Measurements from ENCODE around the gene DAB2IP. TPM values are rescaled to one million over a fixed set of nuclear protein-coding genes. Genes with fewer than 3 reads are reported as not detected.

Gene DAB2IP
- total and polyA plus RNA-seq, 4 donors, result 2.3 to 13.1 (median 5.4) TPM

DNA sequence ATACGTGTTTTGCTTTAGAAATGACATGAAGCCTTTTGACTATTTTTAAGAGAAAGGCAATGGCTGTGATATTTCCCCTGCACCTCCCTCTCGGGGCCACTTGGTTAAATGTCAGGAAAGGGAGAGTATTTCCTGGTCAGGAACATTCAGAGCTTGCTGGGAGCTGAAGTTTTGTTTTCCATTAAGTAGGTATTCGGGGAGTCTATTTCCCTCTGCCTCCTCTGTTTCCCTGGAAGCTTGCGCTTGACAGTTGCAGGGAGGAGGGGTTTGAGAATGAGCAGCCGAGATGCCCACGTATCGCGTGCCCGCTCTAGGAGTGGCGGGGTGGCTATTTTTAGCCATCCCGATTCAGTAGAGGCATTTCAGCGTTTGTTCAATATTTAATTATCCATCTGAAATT is 6.7 kb downstream of the DAB2IP start (continued):
- TF ChIP-seq, protein P1, sequence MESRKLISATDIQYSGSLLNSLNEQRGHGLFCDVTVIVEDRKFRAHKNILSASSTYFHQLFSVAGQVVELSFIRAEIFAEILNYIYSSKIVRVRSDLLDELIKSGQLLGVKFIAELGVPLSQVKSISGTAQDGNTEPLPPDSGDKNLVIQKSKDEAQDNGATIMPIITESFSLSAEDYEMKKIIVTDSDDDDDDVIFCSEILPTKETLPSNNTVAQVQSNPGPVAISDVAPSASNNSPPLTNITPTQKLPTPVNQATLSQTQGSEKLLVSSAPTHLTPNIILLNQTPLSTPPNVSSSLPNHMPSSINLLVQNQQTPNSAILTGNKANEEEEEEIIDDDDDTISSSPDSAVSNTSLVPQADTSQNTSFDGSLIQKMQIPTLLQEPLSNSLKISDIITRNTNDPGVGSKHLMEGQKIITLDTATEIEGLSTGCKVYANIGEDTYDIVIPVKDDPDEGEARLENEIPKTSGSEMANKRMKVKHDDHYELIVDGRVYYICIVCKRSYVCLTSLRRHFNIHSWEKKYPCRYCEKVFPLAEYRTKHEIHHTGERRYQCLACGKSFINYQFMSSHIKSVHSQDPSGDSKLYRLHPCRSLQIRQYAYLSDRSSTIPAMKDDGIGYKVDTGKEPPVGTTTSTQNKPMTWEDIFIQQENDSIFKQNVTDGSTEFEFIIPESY (IDR thresholded peaks at IDR 0.05), result no peak
- no peak for TF ChIP-seq EGR1 (IDR thresholded peaks at IDR 0.05; ENCODE audit: low read depth in 2 of 2)

DNA sequence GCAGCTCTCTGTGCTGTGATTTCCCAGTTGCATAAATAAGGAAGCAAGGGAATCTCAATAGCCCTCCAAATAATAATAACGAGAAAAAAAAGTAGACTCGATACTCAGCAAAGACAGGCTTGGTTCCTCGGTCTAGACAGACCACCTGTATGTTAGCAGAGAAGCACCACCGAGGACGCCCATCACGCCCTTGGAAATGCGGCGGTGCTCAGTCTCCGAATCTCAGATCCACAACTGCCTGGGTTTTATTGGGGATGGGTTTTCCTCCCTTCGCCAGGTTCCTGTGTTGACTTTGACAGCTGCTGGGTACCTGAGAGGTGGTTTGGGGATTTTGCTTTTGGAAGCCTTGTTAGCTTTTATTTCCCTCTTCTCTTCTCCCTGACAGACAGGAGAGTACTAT is 7.2 kb downstream of the DAB2IP start:
- 95% methylated on average over 10 of the region's 10 CpGs for WGBS
- Histone ChIP-seq H3K27me3 (ENCODE audit: control insufficient read depth in 4 of 4, insufficient read depth in 4 of 4, low read length in 3 of 4) (no peaks in the 10 kb centered on the region), H3K4me3 (ENCODE audit: low read depth in 1 of 3, low read length in 3 of 3) (no peak overlapping the region), H3K9me3 (ENCODE audit: control insufficient read depth in 4 of 4, low read length in 3 of 4) (no peaks in the 10 kb centered on the region), H3K27ac (ENCODE audit: low read depth in 1 of 2, low read length in 2 of 2) (no peak overlapping the region), H3K9ac (ENCODE audit: low read depth in 1 of 2, low read length in 2 of 2) (no peak overlapping the region), H3K4me1 (ENCODE audit: control insufficient read depth in 4 of 4, insufficient read depth in 4 of 4, low read length in 3 of 4) (peaks cover 0 to 14% (median 5%) of the 10 kb centered on the region in 4 donors), H3K36me3 (ENCODE audit: control insufficient read depth in 4 of 4, insufficient read depth in 3 of 4, low read depth in 1 of 4, low read length in 3 of 4) (no peaks in the 10 kb centered on the region)
- TF ChIP-seq JUND (IDR thresholded peaks at IDR 0.05), result no peak
- TF ChIP-seq RXRA (IDR thresholded peaks at IDR 0.05), result no peak
- TF ChIP-seq, protein P2, sequence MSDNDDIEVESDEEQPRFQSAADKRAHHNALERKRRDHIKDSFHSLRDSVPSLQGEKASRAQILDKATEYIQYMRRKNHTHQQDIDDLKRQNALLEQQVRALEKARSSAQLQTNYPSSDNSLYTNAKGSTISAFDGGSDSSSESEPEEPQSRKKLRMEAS (IDR thresholded peaks at IDR 0.05), result no peak
- TF ChIP-seq, protein P1 (IDR thresholded peaks at IDR 0.05), result no peak
- no peak for TF ChIP-seq TAF1 (conservative IDR thresholded peaks at IDR 0.05)
- no peak for DNase-seq (ENCODE audit: low spot score)

DNA sequence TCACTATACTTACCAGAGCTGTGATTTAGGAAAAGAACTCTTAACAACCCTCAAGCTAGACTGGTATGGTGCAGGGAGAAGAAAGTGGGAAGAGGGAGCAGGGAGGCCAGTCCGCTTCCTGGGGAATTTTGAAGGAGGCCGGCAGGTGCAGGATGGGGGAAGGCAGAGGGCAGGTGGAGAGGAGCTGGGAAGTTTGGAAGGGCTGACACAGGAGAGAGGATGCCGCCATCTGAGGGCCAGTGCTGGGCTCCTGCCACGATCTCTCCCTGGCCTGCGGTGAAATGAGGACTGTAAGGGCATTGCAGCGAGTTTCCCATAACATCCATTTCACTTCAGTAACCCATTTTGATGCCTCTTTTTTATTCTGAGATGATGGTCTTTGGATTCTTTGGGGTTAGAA is 8.9 kb downstream of the DAB2IP start:
- no peak overlapping the region for H3K27ac ChIP-seq (ENCODE audit: low read depth in 1 of 2, low read length in 2 of 2)
- H3K27me3 ChIP-seq (ENCODE audit: control insufficient read depth in 4 of 4, insufficient read depth in 4 of 4, low read length in 3 of 4), result no peaks in the 10 kb centered on the region
- WGBS, result 93% methylated on average over 6 of the region's 6 CpGs
- no peaks in the 10 kb centered on the region for H3K36me3 ChIP-seq (ENCODE audit: control insufficient read depth in 4 of 4, insufficient read depth in 3 of 4, low read depth in 1 of 4, low read length in 3 of 4)
- peaks cover 0 to 6% (median 0%) of the 10 kb centered on the region in 4 donors for H3K4me1 ChIP-seq (ENCODE audit: control insufficient read depth in 4 of 4, insufficient read depth in 4 of 4, low read length in 3 of 4)
- no peak for DNase-seq (ENCODE audit: low spot score)
- H3K4me3 ChIP-seq (ENCODE audit: low read depth in 1 of 3, low read length in 3 of 3), result no peak overlapping the region
- H3K9me3 ChIP-seq (ENCODE audit: control insufficient read depth in 4 of 4, low read length in 3 of 4), result no peaks in the 10 kb centered on the region
- TF ChIP-seq FOXA1 (IDR thresholded peaks at IDR 0.05) (no peak), HNF4A (conservative IDR thresholded peaks at IDR 0.05) (no peak), NR2F2 (IDR thresholded peaks at IDR 0.05) (no peak), EGR1 (IDR thresholded peaks at IDR 0.05; ENCODE audit: low read depth in 2 of 2) (no peak), GABPA (IDR thresholded peaks at IDR 0.05 in 1 of 2, conservative IDR thresholded peaks at IDR 0.05 in 1 of 2) (no peak), SP1 (IDR thresholded peaks at IDR 0.05) (no peak), HNF4G (IDR thresholded peaks at IDR 0.05) (no peak), RXRA (IDR thresholded peaks at IDR 0.05) (no peak), FOXA2 (IDR thresholded peaks at IDR 0.05) (no peak), YY1 (IDR thresholded peaks at IDR 0.05) (no peak), TAF1 (conservative IDR thresholded peaks at IDR 0.05) (no peak), JUND (IDR thresholded peaks at IDR 0.05) (no peak), RAD21 (IDR thresholded peaks at IDR 0.05) (no peak)
- TF ChIP-seq, protein P3, sequence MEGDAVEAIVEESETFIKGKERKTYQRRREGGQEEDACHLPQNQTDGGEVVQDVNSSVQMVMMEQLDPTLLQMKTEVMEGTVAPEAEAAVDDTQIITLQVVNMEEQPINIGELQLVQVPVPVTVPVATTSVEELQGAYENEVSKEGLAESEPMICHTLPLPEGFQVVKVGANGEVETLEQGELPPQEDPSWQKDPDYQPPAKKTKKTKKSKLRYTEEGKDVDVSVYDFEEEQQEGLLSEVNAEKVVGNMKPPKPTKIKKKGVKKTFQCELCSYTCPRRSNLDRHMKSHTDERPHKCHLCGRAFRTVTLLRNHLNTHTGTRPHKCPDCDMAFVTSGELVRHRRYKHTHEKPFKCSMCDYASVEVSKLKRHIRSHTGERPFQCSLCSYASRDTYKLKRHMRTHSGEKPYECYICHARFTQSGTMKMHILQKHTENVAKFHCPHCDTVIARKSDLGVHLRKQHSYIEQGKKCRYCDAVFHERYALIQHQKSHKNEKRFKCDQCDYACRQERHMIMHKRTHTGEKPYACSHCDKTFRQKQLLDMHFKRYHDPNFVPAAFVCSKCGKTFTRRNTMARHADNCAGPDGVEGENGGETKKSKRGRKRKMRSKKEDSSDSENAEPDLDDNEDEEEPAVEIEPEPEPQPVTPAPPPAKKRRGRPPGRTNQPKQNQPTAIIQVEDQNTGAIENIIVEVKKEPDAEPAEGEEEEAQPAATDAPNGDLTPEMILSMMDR (IDR thresholded peaks at IDR 0.05; ENCODE audit: low read depth, low read length, missing input control), result no peak
- TF ChIP-seq, protein P1 (IDR thresholded peaks at IDR 0.05), result no peak
- TF ChIP-seq, protein P4, sequence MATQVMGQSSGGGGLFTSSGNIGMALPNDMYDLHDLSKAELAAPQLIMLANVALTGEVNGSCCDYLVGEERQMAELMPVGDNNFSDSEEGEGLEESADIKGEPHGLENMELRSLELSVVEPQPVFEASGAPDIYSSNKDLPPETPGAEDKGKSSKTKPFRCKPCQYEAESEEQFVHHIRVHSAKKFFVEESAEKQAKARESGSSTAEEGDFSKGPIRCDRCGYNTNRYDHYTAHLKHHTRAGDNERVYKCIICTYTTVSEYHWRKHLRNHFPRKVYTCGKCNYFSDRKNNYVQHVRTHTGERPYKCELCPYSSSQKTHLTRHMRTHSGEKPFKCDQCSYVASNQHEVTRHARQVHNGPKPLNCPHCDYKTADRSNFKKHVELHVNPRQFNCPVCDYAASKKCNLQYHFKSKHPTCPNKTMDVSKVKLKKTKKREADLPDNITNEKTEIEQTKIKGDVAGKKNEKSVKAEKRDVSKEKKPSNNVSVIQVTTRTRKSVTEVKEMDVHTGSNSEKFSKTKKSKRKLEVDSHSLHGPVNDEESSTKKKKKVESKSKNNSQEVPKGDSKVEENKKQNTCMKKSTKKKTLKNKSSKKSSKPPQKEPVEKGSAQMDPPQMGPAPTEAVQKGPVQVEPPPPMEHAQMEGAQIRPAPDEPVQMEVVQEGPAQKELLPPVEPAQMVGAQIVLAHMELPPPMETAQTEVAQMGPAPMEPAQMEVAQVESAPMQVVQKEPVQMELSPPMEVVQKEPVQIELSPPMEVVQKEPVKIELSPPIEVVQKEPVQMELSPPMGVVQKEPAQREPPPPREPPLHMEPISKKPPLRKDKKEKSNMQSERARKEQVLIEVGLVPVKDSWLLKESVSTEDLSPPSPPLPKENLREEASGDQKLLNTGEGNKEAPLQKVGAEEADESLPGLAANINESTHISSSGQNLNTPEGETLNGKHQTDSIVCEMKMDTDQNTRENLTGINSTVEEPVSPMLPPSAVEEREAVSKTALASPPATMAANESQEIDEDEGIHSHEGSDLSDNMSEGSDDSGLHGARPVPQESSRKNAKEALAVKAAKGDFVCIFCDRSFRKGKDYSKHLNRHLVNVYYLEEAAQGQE (IDR thresholded peaks at IDR 0.05), result no peak
- TF ChIP-seq, protein P5, sequence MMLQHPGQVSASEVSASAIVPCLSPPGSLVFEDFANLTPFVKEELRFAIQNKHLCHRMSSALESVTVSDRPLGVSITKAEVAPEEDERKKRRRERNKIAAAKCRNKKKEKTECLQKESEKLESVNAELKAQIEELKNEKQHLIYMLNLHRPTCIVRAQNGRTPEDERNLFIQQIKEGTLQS (IDR thresholded peaks at IDR 0.05), result no peak
- TF ChIP-seq, protein P2 (IDR thresholded peaks at IDR 0.05), result no peak
- no peak overlapping the region for H3K9ac ChIP-seq (ENCODE audit: low read depth in 1 of 2, low read length in 2 of 2)

Measured in liver (tissue), 9 donors.